ENCODE results near the gene ENPEP. TPM values are rescaled to one million over a fixed set of nuclear protein-coding genes. Genes with fewer than 3 reads are reported as not detected.

ENPEP gene
- total and polyA plus RNA-seq, 2 donors from 2014 or later = 39.9 to 83.2 TPM

GRCh38 chr4:110515676-110516075, 39.7 kb downstream of the ENPEP start:
- Histone ChIP-seq H3K27ac (ENCODE audit: low read depth in 2 of 2, low read length in 2 of 2) (no peak overlapping the region), H3K9me3 (ENCODE audit: control insufficient read depth in 2 of 3, insufficient read depth in 1 of 3, low read length in 3 of 3) (no peaks in the 10 kb centered on the region), H3K4me3 (ENCODE audit: low read length in 3 of 3) (peak overlapping the region in 2 of 3 donors; percentile 58 to 68), H3K36me3 (ENCODE audit: control insufficient read depth in 2 of 3, insufficient read depth in 3 of 3, low read length in 3 of 3) (peaks cover 0 to 6% (median 2%) of the 10 kb centered on the region in 3 donors), H3K27me3 (ENCODE audit: control insufficient read depth, insufficient read depth, low read length) (no peaks in the 10 kb centered on the region), H3K9ac (ENCODE audit: low read length in 3 of 3) (no peak overlapping the region), H3K4me1 (ENCODE audit: control insufficient read depth in 2 of 3, insufficient read depth in 2 of 3, low read depth in 1 of 3, low read length in 3 of 3) (no peaks in the 10 kb centered on the region)
- intact Hi-C loops (cut with DNase I) = no loop called here
- DNase-seq (no peak), FAIRE-seq (no peak)
- TF ChIP-seq, protein P1, sequence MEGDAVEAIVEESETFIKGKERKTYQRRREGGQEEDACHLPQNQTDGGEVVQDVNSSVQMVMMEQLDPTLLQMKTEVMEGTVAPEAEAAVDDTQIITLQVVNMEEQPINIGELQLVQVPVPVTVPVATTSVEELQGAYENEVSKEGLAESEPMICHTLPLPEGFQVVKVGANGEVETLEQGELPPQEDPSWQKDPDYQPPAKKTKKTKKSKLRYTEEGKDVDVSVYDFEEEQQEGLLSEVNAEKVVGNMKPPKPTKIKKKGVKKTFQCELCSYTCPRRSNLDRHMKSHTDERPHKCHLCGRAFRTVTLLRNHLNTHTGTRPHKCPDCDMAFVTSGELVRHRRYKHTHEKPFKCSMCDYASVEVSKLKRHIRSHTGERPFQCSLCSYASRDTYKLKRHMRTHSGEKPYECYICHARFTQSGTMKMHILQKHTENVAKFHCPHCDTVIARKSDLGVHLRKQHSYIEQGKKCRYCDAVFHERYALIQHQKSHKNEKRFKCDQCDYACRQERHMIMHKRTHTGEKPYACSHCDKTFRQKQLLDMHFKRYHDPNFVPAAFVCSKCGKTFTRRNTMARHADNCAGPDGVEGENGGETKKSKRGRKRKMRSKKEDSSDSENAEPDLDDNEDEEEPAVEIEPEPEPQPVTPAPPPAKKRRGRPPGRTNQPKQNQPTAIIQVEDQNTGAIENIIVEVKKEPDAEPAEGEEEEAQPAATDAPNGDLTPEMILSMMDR (IDR thresholded peaks at IDR 0.05; ENCODE audit: borderline replicate concordance, extremely low read depth, insufficient read depth) = no peak

DNA sequence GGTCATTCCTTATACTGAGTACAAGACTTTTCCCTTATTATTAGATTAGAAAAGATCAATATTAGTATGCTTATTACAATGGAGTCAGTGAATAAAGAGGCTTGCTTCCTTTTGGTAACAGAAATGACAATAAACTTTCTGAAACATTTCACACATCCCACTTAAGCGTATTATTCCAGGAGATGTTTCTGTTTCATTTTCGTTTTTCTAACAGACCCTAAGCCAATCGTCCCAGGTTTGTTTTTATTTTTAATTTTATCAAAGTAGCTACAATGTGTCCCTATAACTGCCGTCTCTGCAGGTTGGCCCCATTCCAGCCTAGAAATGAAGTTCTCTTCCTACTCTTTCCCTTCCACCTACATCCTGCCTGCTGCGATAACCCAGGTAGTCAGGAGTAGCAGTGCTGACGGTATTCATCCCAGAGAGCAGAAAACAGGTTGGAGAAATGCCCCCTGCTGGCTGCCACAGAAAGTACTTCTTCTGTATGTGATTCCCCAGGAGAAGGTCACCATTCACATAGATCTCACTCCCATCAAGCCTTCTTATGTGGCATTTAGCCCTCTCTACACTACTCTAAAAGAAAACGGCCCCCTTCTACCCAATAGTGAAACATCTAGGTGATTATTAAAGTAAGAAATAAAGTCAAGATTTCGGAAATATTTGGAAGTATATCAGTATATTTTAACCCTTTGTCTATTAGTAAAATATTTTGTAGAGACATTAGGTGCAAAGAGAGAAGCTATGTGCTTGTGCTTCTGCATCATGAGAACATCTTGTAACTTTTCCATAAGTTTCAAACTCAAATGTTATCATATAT, 40.4 kb downstream of the ENPEP start:
- Histone ChIP-seq H3K9me3 (ENCODE audit: control insufficient read depth in 2 of 3, insufficient read depth in 1 of 3, low read length in 3 of 3) (no peaks in the 10 kb centered on the region), H3K36me3 (ENCODE audit: control insufficient read depth in 2 of 3, insufficient read depth in 3 of 3, low read length in 3 of 3) (peaks cover 0 to 10% (median 4%) of the 10 kb centered on the region in 3 donors), H3K9ac (ENCODE audit: low read length in 3 of 3) (peak overlapping the region in 1 of 3 donors; percentile 36), H3K27me3 (ENCODE audit: control insufficient read depth, insufficient read depth, low read length) (no peaks in the 10 kb centered on the region), H3K27ac (ENCODE audit: low read depth in 2 of 2, low read length in 2 of 2) (no peak overlapping the region), H3K4me3 (ENCODE audit: low read length in 3 of 3) (peak overlapping the region; percentile 40 to 68 (median 58)), H3K4me1 (ENCODE audit: control insufficient read depth in 2 of 3, insufficient read depth in 2 of 3, low read depth in 1 of 3, low read length in 3 of 3) (no peaks in the 10 kb centered on the region)
- intact Hi-C loops (cut with DNase I) = no loop called here
- DNase-seq (peak in 4 of 5 donors; percentile 69 to 80 (median 76)), FAIRE-seq (no peak)
- TF ChIP-seq, protein P1 (IDR thresholded peaks at IDR 0.05; ENCODE audit: borderline replicate concordance, extremely low read depth, insufficient read depth) = peak; percentile 67

GRCh38 chr4:110518889-110519490, 43.0 kb downstream of the ENPEP start:
- FAIRE-seq (peak; percentile 80), DNase-seq (peak in 3 of 5 donors; percentile 9 to 41 (median 18))
- Histone ChIP-seq H3K4me1 (ENCODE audit: control insufficient read depth in 2 of 3, insufficient read depth in 2 of 3, low read depth in 1 of 3, low read length in 3 of 3) (no peaks in the 10 kb centered on the region), H3K27me3 (ENCODE audit: control insufficient read depth, insufficient read depth, low read length) (no peaks in the 10 kb centered on the region), H3K27ac (ENCODE audit: low read depth in 2 of 2, low read length in 2 of 2) (no peak overlapping the region), H3K9ac (ENCODE audit: low read length in 3 of 3) (no peak overlapping the region), H3K9me3 (ENCODE audit: control insufficient read depth in 2 of 3, insufficient read depth in 1 of 3, low read length in 3 of 3) (no peaks in the 10 kb centered on the region), H3K36me3 (ENCODE audit: control insufficient read depth in 2 of 3, insufficient read depth in 3 of 3, low read length in 3 of 3) (peaks cover 0 to 28% (median 4%) of the 10 kb centered on the region in 3 donors), H3K4me3 (ENCODE audit: low read length in 3 of 3) (no peak overlapping the region)
- intact Hi-C loops (cut with DNase I) = no loop called here
- TF ChIP-seq, protein P1 (IDR thresholded peaks at IDR 0.05; ENCODE audit: borderline replicate concordance, extremely low read depth, insufficient read depth) = peak; percentile 68

Measured in kidney (tissue), 14 donors.